HPDE6-E6E7 (cell line): Measurements from ENCODE around the gene GXYLT2.
"Not testable (repeated sequence)": the region's sequence is repeated elsewhere in the genome, so short reads cannot be mapped to it uniquely, and the experiment has no call there.

Experiments used
- DNase-seq: peaks from one replicate; pipeline ENCODE4 v3.0.0; 2011; ENCODE audit warnings: missing footprints; ENCODE audit errors: extremely low spot score

GXYLT2 gene

DNA sequence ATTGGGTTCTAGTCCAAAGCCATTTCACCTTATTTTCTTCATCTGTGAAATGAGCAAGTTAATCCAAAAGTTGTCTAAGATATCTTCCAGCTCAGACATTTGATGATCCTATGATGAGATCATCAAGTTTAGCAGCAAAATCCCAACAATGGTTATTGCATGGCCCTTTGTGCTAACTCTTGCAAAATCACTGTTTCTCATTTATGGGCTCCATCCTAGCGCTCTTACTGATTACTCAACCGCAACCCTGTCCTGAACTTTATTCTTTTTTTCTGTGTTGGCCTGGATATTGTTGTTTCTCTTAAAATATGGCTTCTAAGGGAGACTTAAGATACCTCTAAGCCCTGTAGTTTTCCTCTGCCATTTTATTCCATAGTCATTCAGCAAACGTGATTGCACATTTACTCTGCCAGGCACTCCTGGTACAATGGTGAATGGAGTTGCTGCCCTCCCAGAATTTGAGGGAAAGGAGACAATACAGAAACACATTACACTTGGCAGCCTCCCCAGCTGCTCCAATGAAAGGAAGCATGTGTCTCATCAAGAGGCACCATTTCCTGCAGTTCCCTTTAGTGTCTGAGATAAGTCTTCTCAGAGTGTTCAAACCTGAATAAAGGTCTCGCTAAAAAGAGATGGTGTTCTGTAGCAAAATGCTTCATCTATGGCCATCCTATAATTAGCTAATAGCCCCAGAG is 4.4 kb downstream of the GXYLT2 start:
- DNase-seq, result no peak

- DNase-seq, result no peak
Observed at GRCh38 chr3:72892870-72893269, 5.0 kb downstream of the GXYLT2 start.

DNA sequence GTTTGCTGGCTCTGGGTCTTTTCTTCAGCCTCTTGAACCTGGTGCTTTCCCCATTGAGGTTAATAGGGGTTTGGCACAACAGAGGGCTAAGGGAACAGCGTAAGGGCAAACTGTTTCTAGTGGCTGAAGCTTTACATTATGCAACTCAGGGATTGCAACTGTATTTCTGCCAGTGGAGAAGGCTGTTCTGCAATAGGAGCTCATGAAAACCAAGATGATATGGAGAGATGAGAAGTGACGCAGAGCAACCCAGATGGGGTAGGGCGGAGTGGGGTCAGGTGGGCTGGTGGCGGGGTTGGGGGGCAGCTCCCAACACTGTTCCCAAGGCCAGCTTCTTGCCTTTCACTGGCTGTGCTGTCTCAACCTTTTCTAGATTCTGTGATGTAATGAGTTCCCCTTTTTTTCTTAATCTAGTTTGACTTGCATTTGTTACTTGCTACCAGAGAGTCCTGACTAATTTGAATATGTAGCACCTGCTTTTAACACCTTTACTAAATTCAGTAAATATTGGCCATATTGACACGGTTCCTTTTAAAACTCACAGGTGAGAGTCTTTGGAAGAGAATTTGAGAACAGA is 7.2 kb downstream of the GXYLT2 start:
- DNase-seq, result no peak

DNA sequence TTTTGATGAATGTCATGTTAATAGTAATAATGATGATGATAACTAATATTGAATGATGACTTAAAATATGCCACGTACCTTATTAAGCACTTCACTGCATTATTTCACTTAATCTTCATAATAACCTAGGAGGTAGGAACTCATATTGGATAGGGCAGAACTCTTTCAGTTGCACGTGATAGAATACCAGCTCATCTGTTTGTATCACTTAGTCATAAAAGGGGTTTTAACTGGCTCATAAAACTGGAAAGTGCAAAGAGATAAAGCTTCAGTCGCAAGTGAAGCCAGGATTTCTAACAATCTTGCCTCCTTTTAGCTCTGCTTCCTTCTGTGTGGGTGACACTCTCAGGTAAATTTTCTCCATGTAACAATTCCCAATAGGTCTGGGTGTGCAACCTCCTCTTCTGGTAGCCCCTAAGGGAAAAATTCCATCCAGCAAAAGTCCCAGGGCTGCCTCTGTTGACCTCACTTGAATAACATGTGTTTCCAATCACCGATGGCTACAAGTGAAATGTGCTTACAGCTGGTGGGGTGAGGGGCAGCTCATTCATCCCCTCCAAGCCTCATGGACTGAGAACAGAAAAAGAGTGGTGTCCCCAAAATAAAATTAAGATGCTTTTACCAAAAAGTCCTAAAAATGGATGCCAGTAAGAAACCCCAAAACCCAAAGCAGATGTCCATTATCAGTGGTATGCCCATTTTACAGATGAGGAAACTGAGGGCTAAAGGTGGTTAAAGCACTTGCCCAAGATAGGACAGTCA is 9.3 kb downstream of the GXYLT2 start:
- DNase-seq, result no peak

DNA sequence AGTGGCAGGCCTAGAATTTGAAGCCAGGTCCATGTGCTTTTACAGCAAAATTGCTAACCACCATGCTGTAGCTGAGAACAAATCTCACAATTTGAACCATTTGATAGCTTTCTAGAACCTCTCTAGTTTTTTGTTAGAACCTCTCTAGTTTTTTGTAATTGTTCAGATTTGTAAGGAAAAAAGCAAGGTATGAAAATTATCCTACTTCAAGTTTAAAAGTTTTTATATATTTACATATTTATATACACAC is 9.8 kb downstream of the GXYLT2 start:
- DNase-seq, result no peak

DNA sequence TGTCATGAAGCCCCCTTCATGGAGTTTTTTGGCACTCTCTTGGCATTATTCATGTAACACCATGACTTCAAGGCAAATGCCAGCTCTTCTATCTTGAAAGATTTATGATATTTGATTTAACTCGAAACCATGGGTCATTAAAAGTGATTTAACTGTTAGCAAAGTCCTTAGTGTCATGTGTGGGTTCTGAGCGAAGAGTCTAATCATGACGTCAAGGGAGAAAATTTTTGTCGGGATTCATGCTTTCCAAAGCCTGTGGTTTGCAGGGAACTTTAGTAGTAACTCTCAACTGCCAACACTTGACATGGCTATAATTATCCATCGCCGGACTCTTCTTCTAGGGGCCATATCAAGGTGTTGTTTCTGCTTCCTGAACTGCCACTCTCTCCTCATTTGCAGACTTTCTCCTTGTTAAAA is 11.5 kb downstream of the GXYLT2 start:
- DNase-seq, result no peak

GRCh38 chr3:72900048-72900447 is 12.2 kb downstream of the GXYLT2 start:
- DNase-seq, result no peak

DNA sequence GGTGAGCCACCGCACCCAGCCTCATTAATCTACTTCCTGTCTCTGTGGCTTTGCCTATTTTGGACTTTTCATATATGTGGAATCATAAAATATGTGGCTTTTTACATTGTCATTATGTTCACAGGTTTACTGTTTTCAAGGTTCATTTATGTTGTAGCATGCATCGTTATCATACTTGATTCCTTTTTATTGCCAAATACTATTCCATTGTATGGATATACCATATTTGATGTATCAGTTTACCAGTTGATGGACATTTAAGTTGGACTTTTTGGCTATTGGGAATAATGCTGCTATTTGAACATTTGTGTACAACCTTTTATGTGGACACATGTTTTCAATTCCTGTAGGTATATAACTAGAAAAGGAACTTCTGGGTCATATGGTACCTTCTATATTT is 14.0 kb downstream of the GXYLT2 start:
- DNase-seq, result no peak

DNA sequence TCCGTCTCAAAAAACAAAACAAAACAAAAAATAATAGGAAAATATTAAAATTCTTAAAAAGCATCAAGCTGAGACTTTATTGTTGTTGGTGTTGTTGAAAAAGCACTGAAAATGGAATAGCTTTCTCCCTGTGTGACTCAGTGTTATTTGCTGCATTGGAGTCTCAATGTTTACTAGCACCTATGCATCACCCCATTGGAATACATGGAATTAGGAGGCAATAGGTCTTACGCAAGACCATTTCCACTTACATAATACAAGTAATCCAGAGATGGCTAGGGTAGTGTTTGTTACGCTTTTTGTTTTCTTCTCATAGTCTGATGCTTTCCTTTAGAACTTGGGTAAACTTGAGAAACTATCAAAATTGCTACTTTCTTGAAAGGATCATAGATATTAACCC is 15.2 kb downstream of the GXYLT2 start:
- peak; percentile 49 for DNase-seq

GRCh38 chr3:72904163-72904562 is 16.3 kb downstream of the GXYLT2 start:
- DNase-seq, result no peak

DNA sequence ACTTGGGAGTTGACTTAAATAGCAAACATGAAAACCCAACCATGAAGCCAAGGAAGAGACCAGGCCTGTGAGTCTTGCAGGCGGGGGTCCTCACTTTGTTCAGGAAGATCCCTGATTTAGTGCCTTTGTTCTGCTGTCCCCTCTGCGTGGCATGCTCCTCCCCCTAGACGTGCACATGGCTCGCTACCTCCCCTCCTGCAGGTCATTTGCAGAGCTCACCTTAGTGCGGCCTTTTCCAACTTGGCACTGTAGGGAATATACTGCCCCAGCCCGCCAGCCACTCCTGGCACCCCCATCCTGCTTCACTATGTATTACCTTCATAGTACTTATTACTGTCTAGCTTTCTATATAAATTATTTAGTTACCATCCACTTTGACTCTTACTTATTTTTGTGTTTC is 18.3 kb downstream of the GXYLT2 start:
- no peak for DNase-seq

DNA sequence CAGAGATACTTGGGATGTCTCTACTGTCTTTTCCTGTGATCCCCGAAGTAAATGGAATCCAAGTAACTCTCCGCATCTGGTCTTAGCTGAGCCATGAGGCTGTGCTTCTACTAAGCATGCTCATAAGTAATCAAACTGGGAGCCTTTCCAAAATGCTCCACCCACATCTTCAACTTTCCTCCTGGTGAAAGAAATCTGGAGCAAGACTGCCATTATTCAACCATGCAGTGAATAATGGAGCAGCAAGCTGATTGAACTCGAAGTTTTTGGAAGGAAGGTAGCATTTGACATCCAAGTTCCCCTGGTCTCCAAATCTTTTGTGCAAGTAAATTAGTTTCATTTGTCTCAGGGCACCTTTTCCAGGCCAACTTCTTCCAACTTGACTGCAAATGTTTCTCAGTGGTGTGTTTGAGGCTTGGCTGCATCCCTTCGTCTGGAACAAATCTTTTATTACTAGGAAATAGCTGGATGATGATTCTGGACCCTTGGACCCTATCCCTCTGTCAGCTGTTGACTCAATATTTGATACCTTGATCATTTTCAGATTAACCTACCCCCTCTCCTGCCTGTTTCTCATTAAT is 19.4 kb downstream of the GXYLT2 start:
- no peak for DNase-seq

DNA sequence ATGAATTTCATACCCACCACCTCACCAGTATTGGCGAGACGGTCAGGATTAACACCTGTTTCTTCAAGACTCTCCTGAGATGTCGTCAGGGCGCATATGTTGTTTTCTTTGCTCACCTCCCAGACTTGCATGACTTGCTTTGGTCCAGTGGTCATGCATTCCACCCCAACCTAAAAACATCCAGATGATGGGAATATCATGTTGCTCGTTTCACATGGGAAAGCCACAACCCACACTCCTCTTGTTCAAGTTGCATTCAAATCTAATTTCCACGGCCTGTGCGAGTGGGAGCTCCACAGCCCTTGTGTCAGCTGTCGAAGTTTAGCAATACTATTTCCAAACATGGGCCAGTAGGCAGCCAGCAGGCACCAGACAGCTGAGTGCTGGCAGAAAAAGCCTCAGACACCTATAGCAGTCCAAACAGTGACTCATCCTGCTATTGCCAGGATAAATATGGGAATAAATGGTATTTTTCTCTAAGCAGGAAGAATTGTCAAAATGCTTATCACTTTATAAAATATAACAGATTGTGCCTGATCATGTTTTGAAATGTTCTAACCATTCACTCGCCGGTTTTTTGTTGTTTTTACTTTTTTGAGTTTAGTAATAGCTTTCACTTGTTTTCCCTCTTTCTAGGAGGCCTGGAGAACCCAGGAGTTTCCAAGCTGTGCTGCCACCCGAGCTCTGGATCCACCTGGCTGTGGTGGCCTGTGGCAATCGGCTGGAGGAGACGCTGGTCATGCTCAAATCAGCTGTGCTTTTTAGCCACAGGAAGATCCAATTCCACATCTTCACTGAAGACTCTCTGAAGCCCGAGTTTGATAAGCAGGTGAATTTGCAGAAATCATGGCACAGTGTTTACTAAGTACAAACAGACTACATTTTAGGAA is 20.1 kb downstream of the GXYLT2 start:
- DNase-seq, result no peak

DNA sequence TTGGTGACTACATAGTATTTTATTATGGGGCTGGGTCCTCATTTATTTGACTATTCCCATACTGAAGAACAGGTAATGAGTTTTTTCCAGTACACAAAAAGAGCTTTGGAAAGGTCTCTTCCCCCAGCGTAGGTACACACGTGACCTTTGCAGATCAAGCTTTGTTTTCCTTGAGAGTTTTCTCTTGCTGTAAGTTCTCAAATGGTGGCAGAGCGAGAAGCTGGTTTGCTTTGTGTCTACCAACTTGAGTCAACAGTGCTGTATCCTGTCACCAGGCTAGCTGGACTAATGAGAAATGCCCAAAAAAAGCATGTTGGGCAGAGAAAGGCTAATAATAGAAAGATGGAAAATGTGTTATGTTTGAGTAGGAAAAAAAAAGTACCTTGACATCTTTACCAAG is 21.7 kb downstream of the GXYLT2 start:
- no peak for DNase-seq

DNA sequence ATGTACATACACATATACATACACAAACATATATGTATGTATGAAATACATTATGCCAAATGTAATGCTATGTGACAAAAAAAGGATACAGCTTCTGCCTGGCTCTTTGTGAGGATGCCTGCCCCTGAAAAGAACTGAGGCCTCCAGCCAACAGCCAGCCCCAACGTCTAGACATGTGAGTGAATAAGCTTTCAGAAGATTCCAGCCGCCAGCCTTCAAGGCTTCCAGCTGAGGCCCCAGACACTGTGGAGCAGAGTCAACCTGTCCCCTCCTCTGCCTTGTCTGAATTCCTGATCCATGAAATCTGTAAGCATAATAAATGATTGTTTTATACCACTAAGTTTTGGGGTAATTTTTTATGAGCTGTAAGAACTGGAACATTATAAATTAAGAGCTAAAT is 24.7 kb downstream of the GXYLT2 start:
- DNase-seq, result no peak

- DNase-seq, result no peak
Observed at GRCh38 chr3:72914383-72914782, 26.5 kb downstream of the GXYLT2 start.

DNA sequence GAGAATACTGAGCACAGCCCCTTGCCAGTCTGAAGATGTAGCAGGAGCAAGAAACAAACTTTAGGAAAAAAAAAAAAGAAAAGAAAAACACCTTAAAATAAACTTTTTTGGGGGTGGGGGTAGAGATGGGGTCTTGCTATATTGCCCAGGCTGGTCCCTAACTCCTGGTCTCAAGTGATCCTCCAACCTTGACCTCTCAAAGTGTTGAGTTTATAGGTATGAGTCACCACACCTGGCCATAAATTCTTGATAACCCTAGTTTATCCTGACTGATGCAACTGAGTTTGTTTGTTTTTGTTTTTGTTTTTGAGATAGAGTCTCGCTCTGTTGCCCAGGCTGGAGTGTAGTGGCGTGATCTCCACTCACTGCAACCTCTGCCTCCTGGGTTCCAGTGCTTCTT is 28.4 kb downstream of the GXYLT2 start:
- no peak for DNase-seq

DNA sequence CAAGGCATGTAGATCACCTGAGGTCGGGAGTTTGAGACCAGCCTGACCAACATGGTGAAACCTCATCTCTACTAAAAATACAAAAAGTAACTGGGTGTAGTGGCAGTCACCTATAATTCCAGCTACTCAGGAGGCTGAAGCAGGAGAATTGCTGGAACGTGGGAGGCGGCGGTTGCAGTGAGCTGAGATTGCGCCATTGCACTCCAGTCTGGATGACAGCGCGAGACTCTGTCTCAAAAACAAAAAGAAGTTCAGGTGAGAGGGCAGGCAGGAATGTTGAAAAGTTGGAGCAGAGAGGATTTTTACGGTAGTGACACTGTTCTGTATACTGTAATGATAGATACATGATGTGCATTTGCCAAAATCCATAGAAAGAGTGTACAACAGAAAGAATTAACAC is 31.7 kb downstream of the GXYLT2 start:
- no peak for DNase-seq

DNA sequence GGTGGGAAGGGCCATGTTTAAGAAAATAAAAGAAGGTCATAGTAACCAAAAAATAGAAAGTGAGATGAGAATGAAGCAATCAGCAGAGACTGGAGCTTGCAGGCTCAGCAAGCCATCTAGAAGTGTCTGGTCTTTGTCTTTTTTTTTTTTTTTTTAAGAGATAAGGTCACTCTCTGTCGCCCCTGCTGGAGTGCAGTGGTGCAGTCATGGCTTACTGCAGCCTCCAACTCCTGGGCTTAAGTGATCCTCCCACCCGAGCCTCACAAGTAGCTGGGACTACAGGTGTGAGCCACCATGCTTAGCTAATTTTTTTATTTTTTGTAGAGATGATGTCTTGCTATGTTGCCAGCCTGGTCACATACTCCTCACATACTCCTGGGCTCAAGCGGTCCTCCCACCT is 36.2 kb downstream of the GXYLT2 start:
- DNase-seq, result no peak

- DNase-seq, result not testable (repeated sequence)
Observed at GRCh38 chr3:72928781-72929735, 41.2 kb downstream of the GXYLT2 start.

GRCh38 chr3:72930754-72931153 is 42.9 kb downstream of the GXYLT2 start:
- DNase-seq, result no peak
